SHP77 (cell line): ENCODE measurements around the gene ELMO1.

Experiments
- DNase-seq, 2 experiments: peaks; one replicate each; lab custom pipeline; 2025; lab: John Stamatoyannopoulos, UW

The ELMO1 gene

GRCh38 chr7:37346761-37347160 lies 101.9 kb downstream of the ELMO1 start:
- no peak for DNase-seq

DNA sequence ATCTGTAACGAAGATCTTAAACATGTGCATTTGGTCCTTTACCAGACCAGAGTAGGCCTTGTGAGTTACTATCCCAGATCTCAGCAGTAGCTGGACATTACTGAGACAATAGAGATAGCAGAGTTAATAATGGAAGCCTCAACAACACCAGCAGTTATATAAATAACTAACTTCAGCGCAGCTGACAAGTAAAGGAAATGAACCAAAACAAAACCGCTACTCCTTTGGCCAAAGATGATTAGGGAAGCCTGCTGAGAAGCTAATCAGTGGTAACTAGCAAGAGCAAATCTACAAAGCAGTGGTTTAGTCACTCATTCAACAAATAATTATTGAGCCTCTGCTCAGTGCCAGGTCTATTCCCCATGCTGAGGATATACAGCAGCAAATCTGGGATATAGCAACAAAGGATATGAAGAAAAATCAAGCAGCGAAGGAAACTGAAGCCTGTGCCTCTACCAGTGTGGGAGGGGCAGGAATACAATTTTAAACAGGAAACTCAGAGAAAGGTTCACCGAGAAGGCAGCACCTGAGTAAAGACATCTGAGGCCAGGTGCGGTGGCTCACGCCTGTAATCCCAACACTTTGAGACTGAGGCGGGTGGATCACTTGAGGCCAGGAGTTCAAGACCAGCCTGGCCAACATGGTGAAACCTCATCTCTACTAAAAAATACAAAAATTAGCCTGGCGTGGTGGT lies 103.6 kb downstream of the ELMO1 start:
- DNase-seq: no peak

DNA sequence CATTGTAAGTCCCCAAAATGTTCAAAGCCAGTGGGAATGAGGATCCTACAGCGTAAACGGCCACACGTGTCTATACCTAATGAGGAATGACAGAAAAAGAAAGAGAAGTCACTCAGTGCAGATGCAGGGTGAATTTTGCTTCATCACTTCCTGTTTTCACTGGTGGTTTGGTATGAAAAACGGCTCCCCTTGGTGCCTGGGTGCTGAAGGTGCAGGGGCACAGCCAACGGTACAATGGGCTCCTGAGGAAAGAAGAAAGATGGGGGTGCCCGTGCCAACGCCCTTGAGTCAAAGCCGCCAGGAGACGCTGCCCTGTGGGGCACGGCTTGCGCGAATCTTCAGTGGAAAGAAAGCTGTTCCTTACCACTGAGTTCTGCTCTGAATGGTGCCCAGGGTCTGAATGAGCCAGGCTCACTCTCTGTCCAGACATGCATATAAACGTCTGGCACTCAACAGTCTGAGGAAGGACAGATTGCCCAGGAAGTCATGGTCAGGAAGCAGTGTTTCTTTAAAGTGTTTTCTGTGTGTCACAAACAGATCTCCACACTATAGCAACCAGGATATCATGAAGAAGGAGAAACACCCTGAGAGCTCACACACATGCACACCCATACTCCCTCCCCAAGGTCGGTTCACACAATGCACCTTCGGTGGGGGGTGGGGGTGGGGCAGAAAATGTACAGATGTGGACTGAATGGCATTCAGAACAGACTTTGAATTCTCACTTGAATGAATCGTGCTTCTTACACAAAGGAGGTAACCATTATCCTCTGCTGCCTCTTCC lies 105.8 kb downstream of the ELMO1 start:
- DNase-seq: no peak

DNA sequence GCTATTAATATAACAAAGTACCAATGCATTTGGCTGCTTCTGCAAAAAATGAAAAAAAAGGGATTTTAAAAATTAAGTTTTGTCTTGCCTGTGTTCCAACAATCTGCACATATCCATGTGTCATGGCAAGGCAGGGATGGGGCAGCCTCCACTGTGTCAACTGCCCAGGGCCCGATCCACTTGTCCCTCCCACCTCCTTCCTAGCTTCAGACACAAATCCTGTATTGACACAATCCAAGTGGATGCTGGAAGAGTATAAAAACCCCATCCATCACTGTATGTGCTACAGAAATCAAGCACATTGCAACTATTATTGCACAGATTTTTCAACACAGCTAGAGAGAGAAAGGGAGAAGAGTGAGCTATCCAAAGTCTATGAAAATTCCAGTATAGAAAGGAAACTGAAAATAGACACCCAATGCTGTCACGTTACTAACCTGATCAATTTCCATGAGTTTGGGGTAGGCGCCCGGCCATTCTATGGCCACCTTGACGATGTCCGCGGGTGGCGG lies 106.4 kb downstream of the ELMO1 start:
- no peak for DNase-seq

DNA sequence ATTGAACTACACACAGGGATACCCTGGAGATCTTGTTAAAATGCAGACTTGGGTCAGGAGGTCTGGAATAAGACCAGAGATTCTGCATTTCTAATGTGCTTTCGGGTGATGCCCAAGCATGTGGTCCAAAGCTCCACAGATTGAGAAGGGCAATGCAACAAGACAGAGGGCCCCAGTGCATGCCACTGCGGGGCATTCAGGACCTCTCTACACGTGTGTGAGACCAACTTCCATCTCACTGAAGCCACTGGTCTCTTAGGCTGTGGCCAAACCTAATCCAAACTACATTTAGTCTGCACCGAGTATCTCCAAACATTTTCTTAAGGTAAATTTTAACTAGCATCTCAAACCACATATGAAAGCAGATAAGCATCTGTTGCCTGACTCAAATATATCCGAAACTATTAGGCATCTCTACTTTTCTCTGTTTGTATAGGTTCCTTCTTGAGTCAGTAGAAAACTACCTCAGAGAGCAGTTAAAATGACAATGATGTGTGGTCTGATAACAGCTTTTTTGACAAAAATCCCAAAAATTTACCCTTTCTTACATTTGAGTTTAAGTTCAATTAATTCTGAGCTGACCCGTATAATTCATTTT lies 107.5 kb downstream of the ELMO1 start:
- DNase-seq: no peak

DNA sequence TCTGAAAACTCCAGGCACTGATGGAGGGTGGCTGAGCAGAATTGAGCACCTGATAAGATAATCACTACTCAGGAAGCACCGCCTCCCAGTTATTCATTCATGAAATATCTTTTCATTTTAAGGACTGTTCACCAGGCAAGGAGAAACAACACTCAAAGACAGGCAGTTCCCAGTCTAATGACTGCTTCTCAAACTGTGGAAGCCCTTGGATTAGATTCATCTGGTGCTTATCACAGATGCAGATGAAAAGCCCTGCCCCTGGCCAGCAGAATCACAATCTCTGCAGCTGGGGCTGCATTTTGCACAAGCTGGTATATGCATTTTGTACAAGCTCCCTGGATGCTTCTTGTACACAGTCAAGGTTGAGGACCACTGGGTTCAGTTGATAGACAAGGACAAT lies 109.7 kb downstream of the ELMO1 start:
- no peak for DNase-seq

DNA sequence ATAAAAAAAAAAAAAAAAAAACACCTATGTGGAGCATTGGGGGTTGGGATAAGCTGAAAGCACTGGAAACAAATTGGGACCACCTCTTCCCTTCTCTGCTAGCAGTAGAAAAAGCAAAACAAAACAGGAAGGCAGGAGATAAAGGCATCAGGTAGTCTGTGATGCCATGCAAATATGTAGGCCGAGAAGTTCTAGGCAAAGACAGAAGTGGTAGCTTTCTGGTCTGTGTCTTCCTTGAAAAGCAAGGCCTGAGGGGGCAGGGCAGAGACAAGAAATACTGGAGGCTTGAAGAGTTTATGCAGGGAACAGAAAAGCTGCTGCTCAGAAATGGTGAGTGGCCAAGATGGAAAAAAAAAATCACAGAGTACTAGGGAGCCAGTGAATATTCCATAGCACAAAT lies 111.1 kb downstream of the ELMO1 start:
- no peak for DNase-seq

DNA sequence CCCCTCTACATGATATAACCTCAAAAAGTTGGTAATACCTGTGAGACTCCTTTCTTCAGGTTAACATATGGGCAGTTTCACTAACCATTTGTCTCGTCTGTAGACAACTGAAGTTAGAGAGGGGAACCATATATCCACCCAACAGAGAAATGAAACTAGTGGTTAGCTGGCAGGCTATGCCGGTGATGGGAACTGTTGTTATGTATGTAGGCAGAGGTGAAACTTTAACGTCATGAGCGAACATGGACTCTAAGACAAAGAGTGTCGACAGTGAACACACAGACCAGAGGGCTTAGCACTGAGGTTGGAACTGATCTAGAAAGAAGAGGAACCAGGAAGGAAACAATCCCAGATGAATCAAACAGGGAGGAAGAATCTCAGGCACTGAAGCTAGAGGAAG lies 112.4 kb downstream of the ELMO1 start:
- DNase-seq: no peak

GRCh38 chr7:37333075-37333474 lies 115.6 kb downstream of the ELMO1 start:
- DNase-seq: no peak

- DNase-seq: no peak
Observed at GRCh38 chr7:37332243-37333016, 116.2 kb downstream of the ELMO1 start.

DNA sequence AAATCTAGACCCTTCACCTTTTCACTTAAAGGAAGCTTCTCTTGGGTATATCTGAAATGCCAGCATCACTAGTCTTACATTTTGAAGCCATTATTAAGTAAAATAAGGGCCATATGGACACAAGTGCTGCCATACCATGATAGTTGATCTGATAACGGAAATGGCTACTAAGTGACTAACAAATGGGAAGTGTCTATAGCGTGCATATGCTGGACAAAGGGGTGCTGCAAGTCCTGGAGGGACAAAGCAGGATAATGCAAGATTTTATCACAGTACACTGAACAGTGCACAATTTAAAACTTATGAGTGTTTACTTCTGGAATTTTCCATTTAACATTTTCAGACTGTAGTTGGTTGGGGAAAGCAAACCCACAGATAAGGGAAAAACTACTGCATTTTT lies 117.9 kb downstream of the ELMO1 start:
- DNase-seq: no peak

DNA sequence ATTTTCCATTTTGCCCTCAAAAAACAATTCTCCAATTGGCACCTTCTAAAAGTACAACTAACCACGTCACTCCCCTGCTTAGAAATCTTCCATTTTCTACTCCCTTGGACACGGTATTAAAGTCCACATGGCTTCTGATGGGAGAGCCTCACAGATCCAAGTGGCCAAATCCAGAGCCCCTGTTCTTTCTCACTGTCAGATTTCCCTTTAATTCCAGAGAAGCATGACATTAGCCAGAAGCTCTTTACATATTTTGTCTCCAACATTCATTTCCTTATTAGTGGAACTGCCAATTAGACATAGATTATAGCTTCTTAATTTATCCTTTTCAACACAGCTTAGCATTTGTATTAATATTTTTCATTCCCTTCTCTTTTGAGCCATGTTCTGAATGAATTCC lies 118.7 kb downstream of the ELMO1 start:
- no peak for DNase-seq

- DNase-seq: no peak
Observed at GRCh38 chr7:37327288-37327687, 121.4 kb downstream of the ELMO1 start.

GRCh38 chr7:37323966-37324365 lies 124.7 kb downstream of the ELMO1 start:
- no peak for DNase-seq

DNA sequence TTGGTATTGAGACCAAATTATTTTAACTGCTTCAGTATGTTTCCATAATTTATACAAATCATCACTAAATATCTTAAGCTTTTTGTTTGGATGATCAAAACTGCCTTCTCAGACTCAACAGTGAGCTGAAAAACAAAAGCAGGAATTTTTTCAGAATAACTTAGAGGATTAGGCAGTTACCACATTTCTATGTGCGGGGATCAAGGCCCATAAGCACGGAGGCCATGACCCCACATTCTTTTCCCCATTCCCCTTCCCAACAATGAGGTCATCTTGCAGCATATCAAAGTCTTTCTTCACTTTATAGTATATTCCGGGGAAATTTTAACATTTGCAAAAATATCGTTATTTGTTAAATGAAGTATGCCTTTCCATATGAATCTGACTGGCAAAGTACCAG lies 125.8 kb downstream of the ELMO1 start:
- no peak for DNase-seq

DNA sequence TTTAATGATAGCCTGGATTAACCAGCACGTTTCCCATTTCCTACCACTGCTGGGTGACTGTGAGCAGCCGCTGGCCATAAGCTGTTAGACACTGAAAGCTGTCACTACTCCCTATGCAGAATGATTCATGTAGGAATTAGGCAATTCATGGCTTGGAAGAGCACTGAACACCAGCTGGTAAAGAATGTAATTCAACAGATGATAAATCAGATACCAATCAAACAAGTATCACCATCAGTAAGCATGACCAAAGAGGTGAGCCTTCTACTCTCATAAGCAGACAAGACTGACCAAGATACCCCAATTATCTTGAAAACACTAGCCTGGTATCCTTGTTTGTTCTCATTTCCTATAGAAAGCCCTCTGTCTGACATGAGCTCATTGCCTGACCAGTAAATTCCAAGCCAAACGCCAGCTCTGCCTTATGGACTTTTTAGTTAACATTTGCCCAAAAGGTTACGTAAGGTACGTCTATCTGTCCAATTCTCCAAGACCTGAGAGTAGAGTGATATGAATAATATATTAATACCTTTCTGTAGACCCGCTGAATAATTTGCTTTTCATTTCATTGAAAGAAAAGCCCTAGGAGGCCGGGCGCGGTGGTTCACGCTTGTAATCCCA lies 127.7 kb downstream of the ELMO1 start:
- DNase-seq: no peak

- DNase-seq: no peak
Observed at GRCh38 chr7:37320140-37320847, 128.4 kb downstream of the ELMO1 start.

DNA sequence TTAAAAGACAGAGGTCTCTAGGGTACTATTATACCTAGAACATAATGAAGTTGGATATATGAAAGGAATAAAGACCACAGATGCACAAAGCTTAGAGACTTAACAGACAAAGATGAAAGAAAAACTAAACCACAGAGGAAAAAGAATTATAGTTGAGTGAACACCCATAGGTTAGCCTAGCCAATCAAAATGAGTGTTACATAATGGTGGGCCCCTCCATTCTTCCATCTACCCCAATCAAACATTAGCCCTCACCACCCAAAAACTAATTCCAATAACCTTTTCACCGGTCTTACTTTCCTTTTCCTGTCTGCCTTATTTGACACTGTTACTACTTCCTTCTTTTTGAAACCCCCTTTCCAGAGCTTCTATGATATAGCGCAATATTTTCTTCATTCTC lies 130.1 kb downstream of the ELMO1 start:
- DNase-seq: no peak

DNA sequence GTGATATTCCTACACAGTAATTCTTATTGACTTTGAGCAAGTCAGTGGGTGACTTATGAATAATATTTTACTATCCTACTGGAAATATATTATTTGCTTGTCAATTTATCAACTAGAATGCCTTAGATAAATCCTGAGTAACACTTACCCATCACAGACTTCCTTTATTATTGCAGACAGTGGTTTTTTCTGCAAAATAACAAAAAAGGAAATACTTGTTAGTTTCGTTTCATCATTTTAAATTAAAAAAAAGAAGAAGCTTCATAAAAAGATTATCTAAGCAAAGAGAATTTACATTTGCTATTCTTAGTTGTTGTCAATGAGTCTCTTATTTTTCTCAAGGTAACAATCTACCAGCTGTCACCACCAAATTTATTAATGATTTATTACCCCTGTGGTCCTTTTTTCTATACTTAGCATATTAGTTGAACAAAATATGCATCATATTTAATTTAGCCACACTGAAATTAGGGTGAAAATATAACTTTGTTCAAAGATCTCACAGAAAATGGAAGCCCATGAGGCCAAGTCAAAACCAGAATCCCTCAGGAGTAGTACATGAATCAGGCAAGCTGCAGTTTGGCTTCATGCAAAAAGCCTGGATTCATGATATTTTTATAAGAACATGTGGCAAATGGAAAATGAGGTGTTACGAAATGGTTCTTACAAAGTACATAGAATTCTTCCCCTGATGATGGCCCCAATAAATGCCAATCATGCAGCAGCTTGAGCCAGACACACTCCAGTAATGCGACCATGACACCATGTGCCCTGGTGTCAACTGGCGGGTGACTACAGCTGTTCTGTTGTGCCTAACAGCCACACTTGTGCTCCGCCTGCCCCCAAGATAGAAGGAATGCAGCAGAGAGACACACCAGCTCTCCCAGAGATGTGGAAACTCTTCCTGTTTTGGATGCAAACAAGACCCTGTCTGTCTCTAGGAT lies 132.6 kb downstream of the ELMO1 start:
- no peak for DNase-seq

DNA sequence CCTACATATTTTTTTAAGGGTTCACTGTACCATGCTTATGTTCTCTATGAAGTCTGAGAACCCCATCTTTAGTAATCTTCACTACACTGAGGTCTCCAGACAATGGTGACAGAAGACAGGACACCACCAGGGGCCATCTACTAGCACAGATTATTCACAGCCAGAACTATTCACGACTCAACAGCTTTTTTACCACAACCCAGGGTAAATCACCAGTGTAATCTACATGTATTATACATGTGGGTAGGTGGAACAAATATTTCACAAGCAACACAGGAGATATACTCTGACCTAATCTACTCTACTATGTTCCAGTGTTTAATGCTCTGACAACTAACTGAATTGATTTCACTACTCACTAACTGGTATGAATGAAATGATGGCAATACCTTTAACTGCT lies 136.1 kb downstream of the ELMO1 start:
- DNase-seq: no peak
